Endothelial cell of umbilical vein (primary cell): Measurements from ENCODE around the gene SLC49A3. TPM values are rescaled to one million over a fixed set of nuclear protein-coding genes. Genes with fewer than 3 reads are reported as not detected.
A peak's percentile ranks its signal among the peaks of the same experiment; 100 is the strongest.

Experiments used
- BruUV-seq: library from RNA; stranded (reverse); fragments of 400-500 nt; replicated peaks from 2 replicates; lab custom pipeline; 2021; lab: Mats Ljungman, UMichigan
- CTCF ChIA-PET: fragments of 300-600, 350-600 bp; sonication (Branson Sonifier 250); formaldehyde crosslinking; loops from one replicate; lab custom pipeline; 2021; ENCODE audit warnings: antibody characterized with exemption, inconsistent platforms; lab: Charles Lee
- POLR2A ChIA-PET: fragments of 300-600, 350-600 bp; sonication (Branson Sonifier 250); formaldehyde crosslinking; loops from one replicate; lab custom pipeline; 2021; ENCODE audit warnings: antibody characterized with exemption, inconsistent platforms; lab: Charles Lee
- DNase-seq: peaks from one replicate; pipeline ENCODE4 v3.0.0-alpha.2; 2011; ENCODE audit warnings: low read depth, low spot score
- FAIRE-seq: peaks from 2 replicates; lab custom pipeline; 2011; peaks lifted over from hg19 to GRCh38; lab: Jason Lieb, UNC
- H2AFZ ChIP-seq: 2 replicates; pipeline ENCODE4 v1.6.0; 2012; ENCODE audit warnings: low read depth, low read length, control low read depth, inconsistent platforms
- H3K27ac ChIP-seq: 2 replicates; pipeline ENCODE4 v1.5.1; 2011; ENCODE audit warnings: low read depth, mild to moderate bottlenecking, control low read depth, low read length, moderate library complexity; ENCODE audit not compliant: insufficient read depth
- H3K27me3 ChIP-seq, 2 experiments: 2 replicates each; pipeline versions ENCODE4 v1.6.0 to v1.6.1; 2011; ENCODE audit warnings: low read length in 2 of 2, mixed read lengths in 1 of 2; ENCODE audit not compliant: control insufficient read depth in 2 of 2, insufficient read depth in 2 of 2
- H3K36me3 ChIP-seq, 2 experiments: 2 replicates in 1 of 2; 3 replicates in 1 of 2; pipeline ENCODE4 v1.5.1; 2011; ENCODE audit warnings: low read length in 2 of 2, mild to moderate bottlenecking in 1 of 2, moderate library complexity in 1 of 2; ENCODE audit not compliant: control insufficient read depth in 2 of 2, insufficient read depth in 2 of 2; ENCODE audit errors: extremely low read depth in 1 of 2
- H3K4me1 ChIP-seq: 3 replicates; pipeline ENCODE4 v1.5.1; 2011; ENCODE audit warnings: mild to moderate bottlenecking, low read length; ENCODE audit not compliant: control insufficient read depth, insufficient read depth; ENCODE audit errors: extremely low read depth
- H3K4me2 ChIP-seq: 2 replicates; pipeline ENCODE4 v1.6.1; 2011; ENCODE audit warnings: low read length, control low read depth, mixed read lengths; ENCODE audit not compliant: insufficient read depth
- H3K4me3 ChIP-seq, 3 experiments: fragments of 200-600 bp in 1 of 3; sonication (generic), shearing (Covaris generic) in 1 of 3; replicated peaks in 1 of 3; 2 replicates each; pipeline ENCODE4 v1.5.1; 2011 to 2016; ENCODE audit warnings: control low read depth in 3 of 3, low read length in 3 of 3, mild to moderate bottlenecking in 2 of 3, inconsistent platforms in 1 of 3, low read depth in 1 of 3, moderate library complexity in 1 of 3; ENCODE audit not compliant: insufficient read depth in 1 of 3
- H3K79me2 ChIP-seq: 2 replicates; pipeline ENCODE4 v1.6.0; 2012; ENCODE audit warnings: low read length, inconsistent platforms; ENCODE audit not compliant: control insufficient read depth, insufficient read depth
- H3K9ac ChIP-seq: replicated peaks from 2 replicates; pipeline ENCODE3; 2011; ENCODE audit warnings: low read length, control low read depth; ENCODE audit not compliant: insufficient read depth; ENCODE audit errors: extremely low read depth
- H3K9me1 ChIP-seq: replicated peaks from 3 replicates; pipeline ENCODE4 v1.6.0; 2011; ENCODE audit warnings: mild to moderate bottlenecking, low read length; ENCODE audit not compliant: control insufficient read depth, insufficient read depth; ENCODE audit errors: extremely low read depth
- H3K9me3 ChIP-seq: replicated peaks from 2 replicates; pipeline ENCODE4 v1.5.1; 2012; ENCODE audit warnings: low read length, inconsistent platforms; ENCODE audit not compliant: control insufficient read depth, insufficient read depth
- H4K20me1 ChIP-seq: replicated peaks from 2 replicates; pipeline ENCODE3; 2011; ENCODE audit warnings: mild to moderate bottlenecking, low read length; ENCODE audit not compliant: control insufficient read depth, insufficient read depth; ENCODE audit errors: extremely low read depth
- EZH2 ChIP-seq: IDR thresholded peaks from 2 replicates; pipeline ENCODE4 v1.6.1; 2012; ENCODE audit warnings: borderline replicate concordance, low read depth, mild to moderate bottlenecking, moderate library complexity, low read length, inconsistent platforms; ENCODE audit not compliant: severe bottlenecking
- FOS ChIP-seq: IDR thresholded peaks from 2 replicates; pipeline ENCODE4 v1.6.1; 2011; ENCODE audit warnings: mild to moderate bottlenecking, low read length, moderate library complexity, borderline replicate concordance; ENCODE audit not compliant: insufficient read depth
- GATA2 ChIP-seq: IDR thresholded peaks from 2 replicates; pipeline ENCODE4 v1.7.0; 2011; ENCODE audit warnings: low read depth, mild to moderate bottlenecking, moderate library complexity, mixed read lengths, low read length; ENCODE audit not compliant: insufficient read length, insufficient read depth
- JUN ChIP-seq: IDR thresholded peaks from 2 replicates; pipeline ENCODE4 v1.6.1; 2011; ENCODE audit warnings: borderline replicate concordance, low read depth; ENCODE audit not compliant: insufficient read length, insufficient read depth
- MAX ChIP-seq: IDR thresholded peaks from 2 replicates; pipeline ENCODE4 v1.6.1; 2011; ENCODE audit not compliant: insufficient read depth, insufficient read length
- MYC ChIP-seq: IDR thresholded peaks from one replicate; pipeline ENCODE4 v1.6.1; 2011; ENCODE audit warnings: mild to moderate bottlenecking, low read depth, low read length
- POLR2A ChIP-seq: IDR thresholded peaks from 2 replicates; pipeline ENCODE4 v1.6.1; 2012; ENCODE audit warnings: low read depth, mild to moderate bottlenecking, control low read depth, low read length
- POLR2AphosphoS5 ChIP-seq: IDR thresholded peaks from 2 replicates; pipeline ENCODE4 v1.6.1; 2012; ENCODE audit warnings: low read depth, mild to moderate bottlenecking, control low read depth, low read length, moderate library complexity; ENCODE audit not compliant: insufficient read depth
- dilution Hi-C: fragments of 300-500 bp; cut with MboI; formaldehyde crosslinking; loops from one replicate; pipeline ENCODE4 v1.15.0; 2019; ENCODE audit warnings: low sequenced_read_pairs; ENCODE audit not compliant: extremely low pct_ligation_motif_present
- intact Hi-C: fragments of 100-400 bp; cut with micrococcal nuclease; formaldehyde crosslinking; loops from one replicate; pipeline ENCODE4 v1.10.0; 2022
- polyA plus RNA-seq, 4 experiments: library from polyadenylated mRNA; depleted of rRNA in 3 of 4; stranded (reverse) in 3 of 4; unstranded in 1 of 4; fragments of >200 nt; gene quantifications; 2 replicates each; pipeline versions ENCODE4 v1.2.1 to v1.2.3, GENCODE V29; 2011 to 2012; ENCODE audit warnings: missing spikeins in 1 of 4
- total RNA-seq: library from RNA; stranded (reverse); gene quantifications from 2 replicates; pipeline ENCODE4 v1.2.3, GENCODE V29; 2021
- TF ChIP-seq, protein P1 (sequence below), 2 donors: IDR thresholded peaks; 1 replicate in 1 of 2; 2 replicates in 1 of 2; pipeline ENCODE4 v1.5.1; 2011; ENCODE audit warnings: low read length in 2 of 2, mild to moderate bottlenecking in 2 of 2, moderate library complexity in 2 of 2, control low read depth in 1 of 2, inconsistent platforms in 1 of 2, low read depth in 1 of 2; ENCODE audit not compliant: insufficient read depth in 1 of 2; ENCODE audit errors: extremely low read depth in 1 of 2

SLC49A3 gene
- total and polyA plus RNA-seq, 2 donors (not counting 3 experiments of a cell fraction or from before 2014, with no cell fraction given) = 4.2 to 11.5 TPM

DNA sequence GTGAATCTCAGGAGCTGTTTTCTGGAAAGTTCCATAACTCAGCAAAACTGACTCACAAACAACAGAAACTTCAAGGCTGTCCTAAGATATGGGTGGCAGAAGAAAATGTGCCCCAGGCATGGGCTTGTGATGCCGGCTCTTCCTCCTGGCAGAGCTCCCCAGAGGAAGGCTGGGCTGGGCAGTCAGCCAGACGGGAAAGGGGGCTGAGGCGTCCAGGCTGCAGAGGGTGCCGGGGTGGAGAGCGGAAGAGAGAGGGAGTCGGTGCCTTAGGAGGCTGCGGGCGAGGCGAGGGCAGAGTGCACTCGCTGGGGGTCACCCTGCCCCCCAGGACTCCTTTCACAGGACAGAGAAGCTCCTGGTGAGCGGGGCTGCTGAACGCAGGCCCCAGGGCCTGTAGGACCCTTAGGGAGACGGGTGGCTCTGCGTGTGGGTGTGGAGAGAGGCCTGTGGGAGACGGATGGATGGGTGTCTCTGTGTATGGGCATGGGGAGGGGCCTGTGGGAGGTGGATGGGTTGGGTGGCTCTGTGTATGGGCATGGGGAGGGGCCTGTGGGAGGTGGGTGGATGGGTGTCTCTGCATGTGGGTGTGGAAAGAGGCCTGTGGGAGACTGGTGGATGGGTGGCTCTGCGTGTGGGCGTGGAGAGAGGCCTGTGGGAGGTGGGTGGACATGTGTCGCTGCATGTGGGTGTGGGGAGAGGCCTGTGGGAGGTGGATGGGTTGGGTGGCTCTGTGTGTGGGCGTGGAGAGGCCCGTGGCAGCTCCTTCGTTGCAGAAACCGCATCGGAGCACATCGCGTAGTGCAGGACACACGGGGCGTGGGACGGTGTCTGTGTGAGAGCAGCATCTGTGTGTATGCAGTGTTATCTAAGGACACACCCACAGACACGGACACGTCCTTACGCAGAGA, 32.6 kb upstream of the SLC49A3 start:
- H3K4me1 ChIP-seq = peaks cover 17% of the 10 kb centered on the region
- no TSS peak for BruUV-seq
- H3K4me2 ChIP-seq = no peak overlapping the region
- H2AFZ ChIP-seq = no peak overlapping the region
- no peak for FAIRE-seq
- H3K9me1 ChIP-seq = no peaks in the 10 kb centered on the region
- no peaks in the 10 kb centered on the region for H3K9me3 ChIP-seq
- TF ChIP-seq FOS = no peak
- TF ChIP-seq POLR2A = no peak
- TF ChIP-seq JUN = no peak
- TF ChIP-seq POLR2AphosphoS5 = no peak
- TF ChIP-seq, protein P1, sequence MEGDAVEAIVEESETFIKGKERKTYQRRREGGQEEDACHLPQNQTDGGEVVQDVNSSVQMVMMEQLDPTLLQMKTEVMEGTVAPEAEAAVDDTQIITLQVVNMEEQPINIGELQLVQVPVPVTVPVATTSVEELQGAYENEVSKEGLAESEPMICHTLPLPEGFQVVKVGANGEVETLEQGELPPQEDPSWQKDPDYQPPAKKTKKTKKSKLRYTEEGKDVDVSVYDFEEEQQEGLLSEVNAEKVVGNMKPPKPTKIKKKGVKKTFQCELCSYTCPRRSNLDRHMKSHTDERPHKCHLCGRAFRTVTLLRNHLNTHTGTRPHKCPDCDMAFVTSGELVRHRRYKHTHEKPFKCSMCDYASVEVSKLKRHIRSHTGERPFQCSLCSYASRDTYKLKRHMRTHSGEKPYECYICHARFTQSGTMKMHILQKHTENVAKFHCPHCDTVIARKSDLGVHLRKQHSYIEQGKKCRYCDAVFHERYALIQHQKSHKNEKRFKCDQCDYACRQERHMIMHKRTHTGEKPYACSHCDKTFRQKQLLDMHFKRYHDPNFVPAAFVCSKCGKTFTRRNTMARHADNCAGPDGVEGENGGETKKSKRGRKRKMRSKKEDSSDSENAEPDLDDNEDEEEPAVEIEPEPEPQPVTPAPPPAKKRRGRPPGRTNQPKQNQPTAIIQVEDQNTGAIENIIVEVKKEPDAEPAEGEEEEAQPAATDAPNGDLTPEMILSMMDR (IDR thresholded peaks at IDR 0.05; ENCODE audit: extremely low read depth in 1 of 2, insufficient read depth in 1 of 2, low read depth in 1 of 2, low read length in 2 of 2) = no peak
- TF ChIP-seq GATA2 = no peak
- TF ChIP-seq MAX = no peak
- TF ChIP-seq MYC = no peak
- TF ChIP-seq EZH2 = no peak
- H4K20me1 ChIP-seq = no peaks in the 10 kb centered on the region
- DNase-seq = peak; percentile 53
- intact Hi-C loops (no loop called here), dilution Hi-C loops (no loop called here)
- peaks cover 4 to 7% of the 10 kb centered on the region in 2 experiments for H3K36me3 ChIP-seq
- H3K27ac ChIP-seq = no peak overlapping the region
- no peak overlapping the region for H3K9ac ChIP-seq
- ChIA-PET POLR2A (no interaction called here), CTCF (interaction anchor here (0.5 to 0.9 kb wide), 2 partner anchors 34 to 74 kb away, joined by 3 read pairs; no protein-coding TSS in a partner anchor)
- H3K4me3 ChIP-seq = no peak overlapping the region
- no peaks in the 10 kb centered on the region for H3K27me3 ChIP-seq
- peaks cover 85% of the 10 kb centered on the region for H3K79me2 ChIP-seq
